ENCODE data around the gene CNTN5. TPM values are rescaled to one million over a fixed set of nuclear protein-coding genes. Genes with fewer than 3 reads are reported as not detected.

CNTN5 gene
- total RNA-seq, 3 donors from 2014 or later (not counting 1 experiment from before 2014, with no cell fraction given) = not detected

GRCh38 chr11:100229086-100229485, 1208.3 kb downstream of the CNTN5 start:
- H3K4me3 Mint-ChIP-seq = no peak overlapping the region
- no peak overlapping the region for H3K4me3 ChIP-seq (ENCODE audit: low read length)
- no CpG with 5 or more reads among the region's 1 CpG for WGBS (ENCODE audit: insufficient coverage)
- no peaks in the 10 kb centered on the region for H3K9me3 ChIP-seq (ENCODE audit: control insufficient read depth, insufficient read depth, low read length)
- H3K36me3 ChIP-seq (ENCODE audit: control insufficient read depth, insufficient read depth, low read length) = no peaks in the 10 kb centered on the region
- no peaks in the 10 kb centered on the region for H3K36me3 Mint-ChIP-seq
- H3K27me3 ChIP-seq (ENCODE audit: control insufficient read depth, insufficient read depth, low read length) = no peaks in the 10 kb centered on the region
- intact Hi-C loops (cut with micrococcal nuclease) = no loop called here
- DNase-seq (no peak), ATAC-seq (no peak)
- no peak overlapping the region for H3K27ac Mint-ChIP-seq
- no peaks in the 10 kb centered on the region for H3K4me1 Mint-ChIP-seq
- H3K4me1 ChIP-seq (ENCODE audit: control insufficient read depth, insufficient read depth, low read length) = no peaks in the 10 kb centered on the region
- H3K27me3 Mint-ChIP-seq (ENCODE audit: low read depth in 2 of 2) = no peaks in the 10 kb centered on the region
- TF ChIP-seq CTCF (IDR thresholded peaks at IDR 0.05) = no peak
- no peak overlapping the region for H3K27ac ChIP-seq (ENCODE audit: low read length)
- H3K9me3 Mint-ChIP-seq = peaks cover 17 to 26% of the 10 kb centered on the region in 2 donors

- intact Hi-C loops (cut with micrococcal nuclease) = no loop called here
- Mint-ChIP-seq H3K27me3 (ENCODE audit: low read depth in 2 of 2) (no peaks in the 10 kb centered on the region), H3K27ac (no peak overlapping the region), H3K9me3 (peaks cover 19 to 26% of the 10 kb centered on the region in 2 donors), H3K4me1 (no peaks in the 10 kb centered on the region), H3K4me3 (no peak overlapping the region), H3K36me3 (no peaks in the 10 kb centered on the region)
- Histone ChIP-seq H3K27ac (ENCODE audit: low read length) (no peak overlapping the region), H3K36me3 (ENCODE audit: control insufficient read depth, insufficient read depth, low read length) (no peaks in the 10 kb centered on the region), H3K9me3 (ENCODE audit: control insufficient read depth, insufficient read depth, low read length) (no peaks in the 10 kb centered on the region), H3K27me3 (ENCODE audit: control insufficient read depth, insufficient read depth, low read length) (no peaks in the 10 kb centered on the region), H3K4me1 (ENCODE audit: control insufficient read depth, insufficient read depth, low read length) (no peaks in the 10 kb centered on the region), H3K4me3 (ENCODE audit: low read length) (no peak overlapping the region)
- 86% methylated on average over 2 of the region's 2 CpGs for WGBS (ENCODE audit: insufficient coverage)
- ATAC-seq (no peak), DNase-seq (no peak)
- TF ChIP-seq CTCF (IDR thresholded peaks at IDR 0.05) = no peak
These were observed 1211.3 kb downstream of the CNTN5 start for GRCh38 chr11:100232006-100232405.

- Histone ChIP-seq H3K9me3 (ENCODE audit: control insufficient read depth, insufficient read depth, low read length) (no peaks in the 10 kb centered on the region), H3K27ac (ENCODE audit: low read length) (no peak overlapping the region), H3K36me3 (ENCODE audit: control insufficient read depth, insufficient read depth, low read length) (no peaks in the 10 kb centered on the region), H3K27me3 (ENCODE audit: control insufficient read depth, insufficient read depth, low read length) (no peaks in the 10 kb centered on the region), H3K4me3 (ENCODE audit: low read length) (no peak overlapping the region), H3K4me1 (ENCODE audit: control insufficient read depth, insufficient read depth, low read length) (no peaks in the 10 kb centered on the region)
- no peak overlapping the region for H3K27ac Mint-ChIP-seq
- H3K27me3 Mint-ChIP-seq (ENCODE audit: low read depth in 2 of 2) = no peaks in the 10 kb centered on the region
- 57% methylated on average over 4 of the region's 4 CpGs for WGBS (ENCODE audit: insufficient coverage)
- no peaks in the 10 kb centered on the region for H3K4me1 Mint-ChIP-seq
- H3K4me3 Mint-ChIP-seq = no peak overlapping the region
- TF ChIP-seq CTCF (IDR thresholded peaks at IDR 0.05) = no peak
- no peaks in the 10 kb centered on the region for H3K36me3 Mint-ChIP-seq
- H3K9me3 Mint-ChIP-seq = peaks cover 19 to 20% of the 10 kb centered on the region in 2 donors
- DNase-seq (no peak), ATAC-seq (no peak)
- intact Hi-C loops (cut with micrococcal nuclease) = no loop called here
These were observed 1214.3 kb downstream of the CNTN5 start for GRCh38 chr11:100235085-100235484.

GRCh38 chr11:100240025-100240539, 1219.3 kb downstream of the CNTN5 start:
- no peak overlapping the region for H3K4me3 Mint-ChIP-seq
- no peak overlapping the region for H3K27ac ChIP-seq (ENCODE audit: low read length)
- no peaks in the 10 kb centered on the region for H3K4me1 ChIP-seq (ENCODE audit: control insufficient read depth, insufficient read depth, low read length)
- H3K27me3 ChIP-seq (ENCODE audit: control insufficient read depth, insufficient read depth, low read length) = no peaks in the 10 kb centered on the region
- H3K27me3 Mint-ChIP-seq (ENCODE audit: low read depth in 2 of 2) = no peaks in the 10 kb centered on the region
- H3K4me3 ChIP-seq (ENCODE audit: low read length) = no peak overlapping the region
- no peak overlapping the region for H3K27ac Mint-ChIP-seq
- intact Hi-C loops (cut with micrococcal nuclease) = no loop called here
- H3K36me3 ChIP-seq (ENCODE audit: control insufficient read depth, insufficient read depth, low read length) = no peaks in the 10 kb centered on the region
- 83% methylated on average over 5 of the region's 5 CpGs for WGBS (ENCODE audit: insufficient coverage)
- ATAC-seq (no peak), DNase-seq (no peak)
- H3K4me1 Mint-ChIP-seq = no peaks in the 10 kb centered on the region
- H3K9me3 ChIP-seq (ENCODE audit: control insufficient read depth, insufficient read depth, low read length) = no peaks in the 10 kb centered on the region
- no peak for TF ChIP-seq CTCF (IDR thresholded peaks at IDR 0.05)
- peaks cover 10% of the 10 kb centered on the region for H3K36me3 Mint-ChIP-seq
- H3K9me3 Mint-ChIP-seq = peaks cover 12 to 13% of the 10 kb centered on the region in 2 donors
